HG03045 (cell line): ENCODE results near the gene NLRP14.

Source experiments
- ATAC-seq: cut with Tn5 transposase; IDR thresholded peaks from one replicate; pipeline ENCODE4 v1.9.1; 2021; ENCODE audit warnings: mild to moderate bottlenecking, moderate library complexity; ENCODE audit not compliant: unreplicated experiment

NLRP14 gene

DNA sequence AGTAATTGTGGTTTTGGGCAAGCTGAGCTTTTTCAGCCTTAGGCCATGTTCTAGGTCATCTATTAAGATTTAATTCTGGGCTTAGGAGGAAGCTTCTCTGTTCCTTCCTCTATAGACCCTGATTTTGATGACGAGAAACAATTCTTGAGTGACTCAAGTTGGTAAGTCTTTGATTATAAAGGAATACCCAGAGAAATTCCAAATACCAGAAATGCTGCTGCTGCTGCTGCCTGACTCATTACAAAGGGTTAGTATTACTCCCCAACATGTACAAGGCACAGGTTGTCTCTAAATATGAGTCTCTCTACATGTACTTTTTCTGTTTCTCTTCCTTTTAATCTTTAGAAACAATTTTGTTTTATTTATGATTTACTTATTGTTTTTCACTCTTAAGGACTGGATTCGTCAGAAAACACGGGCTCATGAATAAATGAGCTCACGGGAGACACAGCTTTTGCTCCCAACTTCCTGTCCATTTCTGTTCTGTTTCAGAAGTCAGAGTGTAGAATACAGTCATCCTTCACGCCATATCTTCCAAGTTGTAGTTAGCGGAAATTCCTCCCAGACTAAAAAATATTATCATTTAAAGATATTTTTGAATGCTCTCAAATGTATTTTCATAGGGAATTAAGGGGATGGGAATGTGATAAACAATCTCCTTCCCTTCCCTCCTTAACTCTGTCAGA is 36.7 kb downstream of the NLRP14 start:
- no peak for ATAC-seq

DNA sequence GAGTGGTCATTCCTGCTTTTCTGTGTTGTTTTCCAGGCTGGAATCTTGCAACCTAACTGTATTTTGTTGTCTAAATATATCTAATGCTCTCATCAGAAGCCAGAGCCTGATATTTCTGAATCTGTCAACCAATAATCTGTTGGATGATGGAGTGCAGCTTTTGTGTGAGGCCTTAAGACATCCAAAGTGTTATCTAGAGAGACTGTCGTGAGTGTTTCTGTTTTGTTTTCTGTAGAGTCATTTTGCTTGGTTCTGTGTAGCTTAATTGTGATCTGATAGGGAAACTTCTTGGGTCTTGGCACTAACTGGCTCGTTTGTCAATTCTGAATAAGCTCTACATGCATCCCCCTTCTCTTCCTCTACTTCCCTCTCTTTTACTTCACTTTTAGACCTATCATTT is 37.4 kb downstream of the NLRP14 start:
- no peak for ATAC-seq

DNA sequence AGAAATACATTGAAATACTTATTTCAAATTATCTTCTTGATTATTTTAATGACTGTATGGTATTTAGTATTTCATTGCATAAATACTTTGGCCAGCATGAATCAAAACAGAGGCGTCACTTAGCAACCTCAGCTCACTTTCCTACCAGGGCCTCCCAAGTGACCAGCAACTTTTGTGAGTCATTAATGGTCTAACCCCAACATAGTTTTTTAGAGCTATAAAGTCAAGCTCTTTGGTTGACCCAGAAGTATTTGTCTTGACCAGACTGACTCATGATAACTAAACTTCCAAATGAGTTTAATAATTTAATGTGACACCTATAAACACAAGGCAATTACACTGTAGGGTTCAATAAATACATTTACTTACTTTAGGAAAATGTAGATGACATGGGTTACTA is 40.6 kb downstream of the NLRP14 start:
- ATAC-seq = no peak

DNA sequence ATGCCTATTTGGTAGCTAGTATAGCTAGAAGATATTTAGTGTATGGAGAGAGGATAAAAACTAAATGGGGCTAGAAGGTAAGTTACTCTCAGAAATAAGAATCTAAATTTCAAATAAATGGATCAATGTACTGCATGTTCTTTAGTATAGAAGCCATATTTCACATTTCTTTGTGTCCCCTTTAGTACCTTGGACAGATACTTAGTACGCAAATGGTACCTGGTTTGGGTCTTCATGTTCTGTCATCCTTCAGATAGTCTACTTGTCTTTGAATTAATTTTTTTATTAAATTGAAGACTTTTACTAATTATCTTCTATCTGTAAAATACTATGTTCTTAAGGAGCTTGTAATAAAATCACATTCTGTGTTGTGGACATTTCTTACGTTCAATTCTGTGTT is 42.3 kb downstream of the NLRP14 start:
- ATAC-seq = no peak

DNA sequence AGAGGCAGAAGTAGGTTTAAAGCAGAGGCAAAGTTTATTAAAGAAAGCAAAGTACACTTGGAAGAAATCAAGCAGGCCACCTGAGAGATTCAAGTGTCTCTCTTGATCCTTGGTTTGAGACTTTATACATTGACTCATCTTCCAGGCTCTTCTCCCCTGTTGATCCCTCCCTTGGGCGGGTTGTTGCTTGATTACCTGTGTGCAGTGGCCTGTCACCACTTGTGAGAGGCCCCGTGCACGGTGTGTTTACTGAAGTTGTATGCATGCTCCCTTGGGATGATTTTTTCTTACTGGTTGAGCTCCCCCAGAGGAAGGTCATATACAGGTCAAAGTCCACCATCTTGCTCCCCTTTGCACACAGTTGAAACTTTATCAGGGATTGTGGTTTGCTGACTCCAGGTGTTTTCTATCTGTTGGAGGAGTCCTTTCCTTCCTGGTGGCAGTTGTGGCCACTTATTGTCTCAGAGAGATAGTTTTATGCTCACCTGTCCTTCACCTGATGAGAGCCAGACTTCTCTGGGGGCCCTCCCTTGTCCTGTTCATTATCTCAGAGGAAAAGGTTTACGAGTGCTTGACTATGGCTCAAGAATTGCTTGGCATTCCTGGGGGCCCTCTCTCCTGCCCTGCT is 52.2 kb downstream of the NLRP14 start:
- ATAC-seq = no peak

DNA sequence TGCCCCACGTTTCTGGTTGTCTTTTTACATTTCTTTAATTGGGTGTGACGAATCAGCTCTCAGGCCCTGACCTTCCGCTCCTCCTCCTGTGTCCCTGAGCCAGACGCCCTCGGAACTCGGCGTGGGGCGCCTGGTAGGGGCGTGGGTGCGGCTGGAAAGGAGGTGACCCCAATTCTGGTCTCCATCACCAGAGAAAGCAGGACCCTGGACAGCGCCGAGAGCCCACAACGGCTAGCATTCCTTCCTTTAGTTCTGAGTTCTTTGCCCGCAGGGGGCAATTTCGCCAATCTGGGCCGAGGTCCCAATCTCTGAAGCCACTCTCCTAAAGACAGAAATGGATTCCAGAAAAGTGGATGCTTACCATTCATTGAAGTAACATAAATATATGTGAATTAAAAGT is 56.8 kb downstream of the NLRP14 start:
- ATAC-seq = no peak

DNA sequence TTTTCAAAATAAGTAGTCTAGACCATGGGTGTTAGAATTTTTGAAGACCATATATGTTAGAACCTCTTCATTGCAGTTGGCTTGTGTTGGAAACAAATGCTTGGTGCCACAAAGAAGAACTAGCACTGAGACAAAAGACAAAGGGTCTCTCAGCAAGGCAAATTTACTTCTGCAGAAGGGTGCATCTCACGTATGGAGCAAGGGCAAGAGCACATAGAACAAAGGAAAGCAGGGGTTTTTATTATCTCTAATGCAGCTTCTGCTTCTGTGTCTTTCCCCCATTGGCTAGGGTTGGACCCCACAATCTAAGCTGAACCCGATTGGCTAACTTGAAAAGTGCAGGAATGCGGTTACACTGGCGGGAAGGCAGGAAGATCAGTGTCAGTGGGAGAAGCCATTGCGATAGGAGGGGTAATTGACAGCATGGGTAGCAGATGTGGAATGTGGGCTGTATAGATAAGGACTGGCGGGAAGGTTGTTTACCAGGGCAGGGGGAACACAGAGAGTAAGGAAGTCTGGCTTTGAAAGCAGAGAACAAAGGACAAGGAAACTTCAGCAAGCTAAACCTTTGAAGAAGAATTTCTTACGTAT is 59.4 kb downstream of the NLRP14 start:
- ATAC-seq = no peak

DNA sequence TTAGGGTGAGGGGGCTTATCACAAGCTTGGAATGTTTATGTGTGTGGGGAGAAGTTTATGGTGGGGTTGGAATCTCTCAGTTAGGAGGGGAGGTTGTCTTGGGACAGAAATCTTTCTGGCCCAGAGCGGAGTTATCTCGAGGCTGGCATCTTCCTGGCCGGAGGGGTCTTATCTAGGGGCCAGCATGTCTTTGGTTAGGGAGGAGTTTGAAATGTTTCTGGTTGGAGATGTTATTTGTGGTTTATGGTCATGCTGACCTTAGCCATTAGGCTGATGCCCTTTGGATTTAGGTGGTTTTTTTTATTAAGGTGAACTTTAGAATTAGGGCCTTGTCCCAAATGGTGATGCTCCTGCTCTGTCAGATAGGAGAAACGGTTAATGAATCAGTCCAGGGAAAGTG is 60.6 kb downstream of the NLRP14 start:
- no peak for ATAC-seq

DNA sequence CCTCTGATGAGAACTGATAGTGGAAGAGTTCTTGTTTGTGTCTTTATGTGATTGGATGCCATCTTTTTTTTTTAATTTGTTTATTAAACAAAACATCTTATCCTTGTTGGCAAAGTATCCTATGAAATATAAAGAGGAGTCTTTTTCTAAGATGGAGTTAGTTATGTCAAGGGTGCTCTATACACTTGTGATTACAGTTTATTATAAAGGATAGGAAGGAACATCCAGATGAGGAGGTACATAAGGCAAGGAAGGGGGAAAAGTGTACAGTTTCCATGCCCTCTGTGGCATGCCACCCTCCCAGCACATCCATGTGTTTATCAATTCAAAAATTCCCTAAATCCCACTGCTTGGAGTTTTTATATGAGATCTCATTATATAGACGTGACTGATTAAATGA is 61.2 kb downstream of the NLRP14 start:
- ATAC-seq = no peak

DNA sequence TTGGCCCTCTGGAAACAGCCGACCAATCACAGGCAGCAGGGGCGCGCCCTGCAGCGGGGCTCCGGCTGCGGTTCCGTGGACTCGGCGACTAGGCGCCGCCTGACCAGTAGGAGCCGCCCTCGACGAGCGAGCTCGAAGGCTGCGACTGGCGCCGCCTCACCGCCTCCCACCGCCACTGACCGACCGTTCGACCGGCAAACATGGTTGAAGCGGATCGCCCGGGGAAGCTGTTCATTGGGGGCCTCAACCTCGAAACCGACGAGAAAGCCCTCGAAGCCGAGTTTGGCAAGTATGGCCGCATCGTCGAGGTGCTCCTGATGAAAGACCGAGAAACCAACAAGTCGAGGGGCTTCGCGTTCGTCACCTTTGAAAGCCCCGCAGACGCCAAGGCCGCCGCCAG is 68.6 kb downstream of the NLRP14 start, which contains the start of gene RBMXL2:
RBMXL2 (plus strand) TSS at position 78 of the 400 bp plus-strand sequence; CDS start at position 201, 123 bp downstream.
- no peak for ATAC-seq

DNA sequence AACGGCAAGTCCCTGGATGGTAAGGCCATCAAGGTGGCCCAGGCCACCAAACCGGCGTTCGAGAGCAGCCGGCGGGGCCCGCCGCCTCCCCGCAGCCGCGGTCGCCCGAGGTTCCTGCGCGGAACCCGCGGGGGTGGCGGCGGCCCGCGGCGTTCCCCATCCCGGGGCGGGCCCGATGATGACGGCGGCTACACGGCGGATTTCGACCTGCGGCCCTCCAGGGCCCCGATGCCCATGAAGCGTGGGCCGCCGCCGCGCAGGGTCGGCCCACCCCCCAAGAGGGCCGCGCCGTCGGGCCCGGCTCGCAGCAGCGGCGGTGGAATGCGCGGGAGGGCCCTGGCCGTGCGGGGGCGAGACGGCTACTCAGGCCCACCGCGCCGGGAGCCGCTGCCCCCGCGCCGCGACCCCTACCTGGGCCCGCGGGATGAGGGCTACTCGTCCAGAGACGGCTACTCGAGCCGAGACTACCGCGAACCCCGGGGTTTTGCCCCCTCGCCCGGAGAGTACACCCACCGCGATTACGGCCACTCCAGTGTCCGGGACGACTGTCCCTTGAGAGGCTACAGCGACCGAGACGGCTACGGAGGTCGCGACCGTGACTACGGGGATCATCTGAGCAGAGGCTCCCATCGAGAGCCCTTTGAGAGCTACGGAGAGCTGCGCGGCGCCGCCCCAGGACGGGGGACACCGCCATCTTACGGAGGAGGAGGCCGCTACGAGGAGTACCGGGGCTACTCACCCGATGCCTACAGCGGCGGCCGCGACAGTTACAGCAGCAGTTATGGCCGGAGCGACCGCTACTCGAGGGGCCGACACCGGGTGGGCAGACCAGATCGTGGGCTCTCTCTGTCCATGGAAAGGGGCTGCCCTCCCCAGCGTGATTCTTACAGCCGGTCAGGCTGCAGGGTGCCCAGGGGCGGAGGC is 69.3 kb downstream of the NLRP14 start:
- ATAC-seq = no peak

DNA sequence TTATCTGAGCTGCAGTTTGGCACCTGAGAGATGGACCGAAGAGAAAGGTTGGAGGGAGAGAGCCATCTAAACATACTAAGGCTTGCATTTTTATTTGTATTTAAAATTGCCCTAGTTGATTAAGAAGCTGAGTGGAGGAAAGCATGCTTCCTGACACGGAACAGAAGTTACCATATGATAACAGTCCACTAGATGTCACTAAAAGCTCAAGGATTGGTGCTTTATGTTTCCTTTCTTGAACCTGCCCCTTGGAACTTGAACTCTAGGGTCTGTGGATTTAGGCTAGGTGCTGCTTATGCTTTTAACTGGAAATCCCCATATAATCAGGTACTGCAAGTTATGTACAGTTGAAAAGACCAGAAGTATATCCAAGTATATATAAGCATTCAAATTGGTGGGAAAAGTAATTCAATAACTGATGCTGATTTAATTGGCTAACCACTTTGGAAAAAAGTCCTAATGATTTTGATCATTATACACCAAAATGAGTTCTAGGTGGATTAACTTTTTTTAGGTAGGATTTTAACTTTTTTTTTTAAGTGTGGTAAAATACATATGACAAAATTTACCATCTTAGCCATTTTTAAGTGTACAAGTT is 78.1 kb downstream of the NLRP14 start:
- no peak for ATAC-seq

DNA sequence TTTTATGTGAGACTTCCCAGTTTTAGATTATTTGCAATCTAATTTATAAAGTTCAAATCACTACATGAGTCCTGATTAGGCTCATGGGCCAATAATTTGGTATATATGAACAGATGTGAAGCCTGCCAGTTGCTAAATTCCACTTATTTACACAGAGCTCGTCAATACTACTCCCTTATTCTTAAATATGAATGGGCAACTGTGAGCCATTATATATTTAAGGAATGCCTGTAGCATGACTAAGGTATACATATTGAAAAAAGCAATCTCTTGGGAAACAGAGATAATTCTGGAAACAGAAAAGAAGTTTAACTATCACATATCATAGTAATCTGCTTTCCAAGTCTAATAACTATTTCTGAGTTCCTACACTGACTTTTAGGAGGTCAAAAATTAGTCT is 95.5 kb downstream of the NLRP14 start:
- no peak for ATAC-seq

DNA sequence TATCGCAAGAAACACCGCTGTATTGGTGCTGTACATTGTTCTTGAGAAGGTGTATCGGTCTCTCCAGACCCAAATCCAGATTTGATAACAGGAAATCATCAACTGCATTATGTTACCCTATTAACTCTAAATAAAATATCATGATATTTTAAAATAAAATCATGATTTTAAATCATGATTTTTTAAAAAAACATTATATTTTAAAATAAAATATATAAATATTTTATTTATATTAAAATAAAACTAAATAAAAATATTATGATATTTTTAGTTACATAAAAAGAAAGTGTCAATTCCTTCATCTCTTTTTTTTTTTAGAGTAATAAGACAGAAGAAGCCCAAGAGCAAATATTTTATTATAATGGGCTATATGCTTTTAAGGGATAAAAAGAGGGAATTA is 96.1 kb downstream of the NLRP14 start:
- ATAC-seq = no peak
